Activated CD8-positive, alpha-beta T cell treated with anti-CD3 and anti-CD28 coated beads for 36 hours (primary cell): Measurements from ENCODE around the gene ABCA1. TPM values are rescaled to one million over a fixed set of nuclear protein-coding genes. Genes with fewer than 3 reads are reported as not detected.

Experiments
- ATAC-seq: fragments of 200-7000 bp; cut with Tn5 transposase; one replicate; pipeline ENCODE4 v1.10.0; 2021; ENCODE audit warnings: mild to moderate bottlenecking, moderate library complexity
- CTCF ChIA-PET: fragments of 350-600 bp; sonication (Branson Sonifier 250); formaldehyde crosslinking; loops from one replicate; lab custom pipeline; 2021; ENCODE audit warnings: antibody characterized with exemption; lab: Charles Lee
- POLR2A ChIA-PET: fragments of 350-600 bp; sonication (Branson Sonifier 250); formaldehyde crosslinking; loops from one replicate; lab custom pipeline; 2021; ENCODE audit warnings: antibody characterized with exemption; lab: Charles Lee
- DNase-seq: peaks from one replicate; pipeline ENCODE4 v3.0.0-alpha.2; 2020
- H3K27ac Mint-ChIP-seq: one replicate; pipeline ENCODE4 v1.8.0; 2021; ENCODE audit warnings: mild to moderate bottlenecking, mixed read lengths
- H3K27me3 Mint-ChIP-seq: one replicate; pipeline ENCODE4 v1.8.0; 2021; ENCODE audit warnings: mixed read lengths
- H3K36me3 Mint-ChIP-seq: one replicate; pipeline ENCODE4 v1.8.0; 2021; ENCODE audit warnings: low read depth, mixed read lengths
- H3K4me1 Mint-ChIP-seq: one replicate; pipeline ENCODE4 v1.8.0; 2021; ENCODE audit warnings: low read depth, mixed read lengths
- H3K4me3 Mint-ChIP-seq: one replicate; pipeline ENCODE4 v1.8.0; 2021; ENCODE audit warnings: mild to moderate bottlenecking, moderate library complexity, mixed read lengths
- H3K9me3 Mint-ChIP-seq: one replicate; pipeline ENCODE4 v1.8.0; 2021; ENCODE audit warnings: mixed read lengths
- intact Hi-C: fragments of 100-400 bp; cut with micrococcal nuclease; formaldehyde crosslinking; loops from one replicate; pipeline ENCODE4 v1.10.0; 2022
- total RNA-seq, 2 experiments: library from RNA; stranded (reverse); gene quantifications; one replicate each; pipeline ENCODE4 v1.2.3, GENCODE V29; 2021
- TF ChIP-seq, protein P1 (sequence below): fragments of 200-600 bp; IDR thresholded peaks from one replicate; pipeline ENCODE4 v1.8.0; 2022; ENCODE audit warnings: antibody characterized with exemption, mild to moderate bottlenecking

The ABCA1 gene
- total RNA-seq, 2 experiments from 2014 or later: 0.20 to 0.38 TPM

DNA sequence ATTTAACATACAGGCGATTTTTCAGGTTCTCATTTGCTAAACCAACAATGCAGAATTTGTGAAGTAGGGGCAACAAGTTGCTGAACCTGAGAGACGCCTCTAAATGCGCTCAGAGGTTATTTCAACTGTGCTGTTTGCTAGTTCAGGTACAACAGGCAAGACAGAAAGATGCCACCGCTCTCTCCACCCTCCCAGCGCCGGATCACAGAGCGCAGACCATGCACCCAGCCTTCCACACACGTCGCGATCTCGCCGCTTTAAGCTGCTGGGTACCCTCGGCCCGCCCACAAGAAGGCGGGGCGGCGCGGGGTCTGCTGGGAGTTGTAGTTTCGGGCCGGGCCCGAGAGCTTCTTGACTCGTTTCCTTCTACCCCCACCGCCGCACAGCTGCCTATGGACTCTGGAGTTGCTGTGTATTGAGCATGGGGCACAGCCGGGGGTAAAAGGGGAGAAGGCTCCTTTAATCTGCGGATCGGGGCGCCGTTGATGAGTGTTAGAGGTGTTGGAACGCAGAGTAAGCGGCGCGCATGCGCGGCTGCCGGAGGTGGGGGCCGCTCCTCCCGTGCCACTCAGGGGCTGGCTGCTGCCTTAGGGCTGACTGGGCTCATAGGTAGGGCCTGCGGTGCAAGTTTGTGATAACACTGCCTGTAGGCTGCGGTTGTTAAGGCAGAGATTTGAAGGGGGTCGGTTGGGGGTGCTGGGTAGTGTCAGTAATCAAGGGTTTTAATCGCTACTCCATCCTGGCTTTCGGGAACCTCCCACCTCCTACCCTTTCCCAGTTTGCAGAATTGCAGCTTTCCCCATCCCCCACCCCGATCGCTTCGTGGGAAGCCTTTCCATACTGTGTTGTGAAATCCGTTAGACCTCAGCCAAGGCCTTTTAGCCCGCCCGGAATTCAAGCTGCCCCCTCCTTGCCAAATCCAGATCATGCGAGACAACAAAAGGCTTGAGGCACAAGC lies 40.3 kb upstream of the ABCA1 start:
- POLR2A ChIA-PET: interaction anchor here (0.7 kb wide), 2 partner anchors 21 to 41 kb away, joined by 3 to 4 read pairs; no protein-coding TSS in a partner anchor
- peak overlapping the region; percentile 82 for H3K27ac Mint-ChIP-seq

DNA sequence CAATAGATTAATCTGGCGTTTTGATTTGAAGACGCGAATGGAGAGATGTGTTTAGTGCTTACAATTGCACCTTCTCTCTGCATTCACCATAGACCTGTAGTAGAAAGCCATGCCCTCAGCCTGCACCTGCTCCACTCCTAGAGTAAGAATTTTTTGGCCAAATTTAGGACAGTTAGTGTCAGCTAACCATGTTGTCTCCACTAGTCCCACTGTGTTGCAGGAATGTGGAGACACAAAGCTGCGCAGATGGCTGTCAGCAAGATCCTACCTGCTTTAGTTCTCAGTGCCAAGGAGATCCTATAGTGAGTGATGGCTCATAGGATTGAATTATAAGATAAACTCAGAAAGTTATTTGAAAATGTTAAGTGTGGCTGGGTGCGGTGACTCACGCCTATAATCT lies 35.1 kb upstream of the ABCA1 start:
- Mint-ChIP-seq H3K4me1 (peaks cover 20% of the 10 kb centered on the region), H3K27ac (no peak overlapping the region), H3K9me3 (no peaks in the 10 kb centered on the region), H3K36me3 (no peaks in the 10 kb centered on the region), H3K27me3 (peaks cover 5% of the 10 kb centered on the region), H3K4me3 (no peak overlapping the region)
- intact Hi-C loops: no loop called here
- TF ChIP-seq, protein P1, sequence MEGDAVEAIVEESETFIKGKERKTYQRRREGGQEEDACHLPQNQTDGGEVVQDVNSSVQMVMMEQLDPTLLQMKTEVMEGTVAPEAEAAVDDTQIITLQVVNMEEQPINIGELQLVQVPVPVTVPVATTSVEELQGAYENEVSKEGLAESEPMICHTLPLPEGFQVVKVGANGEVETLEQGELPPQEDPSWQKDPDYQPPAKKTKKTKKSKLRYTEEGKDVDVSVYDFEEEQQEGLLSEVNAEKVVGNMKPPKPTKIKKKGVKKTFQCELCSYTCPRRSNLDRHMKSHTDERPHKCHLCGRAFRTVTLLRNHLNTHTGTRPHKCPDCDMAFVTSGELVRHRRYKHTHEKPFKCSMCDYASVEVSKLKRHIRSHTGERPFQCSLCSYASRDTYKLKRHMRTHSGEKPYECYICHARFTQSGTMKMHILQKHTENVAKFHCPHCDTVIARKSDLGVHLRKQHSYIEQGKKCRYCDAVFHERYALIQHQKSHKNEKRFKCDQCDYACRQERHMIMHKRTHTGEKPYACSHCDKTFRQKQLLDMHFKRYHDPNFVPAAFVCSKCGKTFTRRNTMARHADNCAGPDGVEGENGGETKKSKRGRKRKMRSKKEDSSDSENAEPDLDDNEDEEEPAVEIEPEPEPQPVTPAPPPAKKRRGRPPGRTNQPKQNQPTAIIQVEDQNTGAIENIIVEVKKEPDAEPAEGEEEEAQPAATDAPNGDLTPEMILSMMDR: no peak
- POLR2A ChIA-PET: interaction anchor here (0.7 to 0.8 kb wide), 2 partner anchors 18 to 879 kb away, joined by 3 read pairs; no protein-coding TSS in a partner anchor
- no peak for DNase-seq
- no peak for ATAC-seq
- CTCF ChIA-PET: no interaction called here

More for the DNA sequence above, 40.3 kb upstream of the ABCA1 start:
- intact Hi-C loops: no loop called here
- TF ChIP-seq, protein P1: no peak
- peak overlapping the region; percentile 85 for H3K4me3 Mint-ChIP-seq
- CTCF ChIA-PET: interaction anchor here (0.9 kb wide), 1 partner anchor 105 kb away, joined by 3 read pairs; no protein-coding TSS in a partner anchor
- H3K36me3 Mint-ChIP-seq: no peaks in the 10 kb centered on the region
- ATAC-seq (peak; percentile 99), DNase-seq (peak; percentile 92)
- H3K27me3 Mint-ChIP-seq: peaks cover 21% of the 10 kb centered on the region
- H3K9me3 Mint-ChIP-seq: no peaks in the 10 kb centered on the region
- H3K4me1 Mint-ChIP-seq: peaks cover 4% of the 10 kb centered on the region

- Mint-ChIP-seq H3K36me3 (no peaks in the 10 kb centered on the region), H3K27me3 (peaks cover 5% of the 10 kb centered on the region), H3K9me3 (no peaks in the 10 kb centered on the region), H3K27ac (peak overlapping the region; percentile 68), H3K4me3 (no peak overlapping the region), H3K4me1 (peaks cover 20% of the 10 kb centered on the region)
- ATAC-seq (peak; percentile 20), DNase-seq (no peak)
- POLR2A ChIA-PET: interaction anchor here (0.8 to 1.4 kb wide), 6 partner anchors 9 to 39 kb away, joined by 3 to 4 read pairs (median 3); no protein-coding TSS in a partner anchor
- CTCF ChIA-PET: interaction anchor here (0.9 to 1.3 kb wide), 2 partner anchors 15 to 99 kb away, joined by 4 read pairs; no protein-coding TSS in a partner anchor
- intact Hi-C loops: no loop called here
- TF ChIP-seq, protein P1: no peak
Measured at GRCh38 chr9:104961701-104962359, 33.9 kb upstream of the ABCA1 start.

- Mint-ChIP-seq H3K9me3 (no peaks in the 10 kb centered on the region), H3K36me3 (no peaks in the 10 kb centered on the region), H3K4me1 (peaks cover 20% of the 10 kb centered on the region), H3K27ac (peak overlapping the region; percentile 68), H3K27me3 (peaks cover 5% of the 10 kb centered on the region), H3K4me3 (peak overlapping the region; percentile 18)
- ChIA-PET CTCF (interaction anchor here (0.9 to 1.3 kb wide), 2 partner anchors 15 to 98 kb away, joined by 4 read pairs; no protein-coding TSS in a partner anchor), POLR2A (interaction anchor here (0.8 to 1.4 kb wide), 6 partner anchors 9 to 38 kb away, joined by 3 to 4 read pairs (median 3); no protein-coding TSS in a partner anchor)
- peak; percentile 100 for ATAC-seq
- TF ChIP-seq, protein P1: no peak
- intact Hi-C loops: no loop called here
- DNase-seq: peak; percentile 84
Measured at GRCh38 chr9:104961238-104961637, 33.3 kb upstream of the ABCA1 start.
